H1 (cell line): Measurements from ENCODE around the gene AATK.

ENCODE experiments used
- CBX8 ChIP-seq: fragments of 300-800, 300-1000 bp; sonication (generic); IDR thresholded peaks from 2 replicates; pipeline ENCODE4 v1.7.1; 2016; ENCODE audit warnings: low read depth, low read length, borderline replicate concordance
- CEBPB ChIP-seq: IDR thresholded peaks from 2 replicates; pipeline ENCODE4 v1.6.1; 2012; ENCODE audit warnings: low read depth, low read length
- CHD2 ChIP-seq: IDR thresholded peaks from 2 replicates; pipeline ENCODE4 v1.6.1; 2012; ENCODE audit warnings: low read length, improper control_type of control experiment
- KDM1A ChIP-seq: fragments of 200-600, 300-600 bp; sonication (generic); IDR thresholded peaks from 2 replicates; pipeline ENCODE4 v1.7.1; 2016; ENCODE audit warnings: mild to moderate bottlenecking, low read length, borderline replicate concordance
- TF ChIP-seq, protein P1 (sequence below), 3 experiments: IDR thresholded peaks; 1 replicate in 2 of 3; 2 replicates in 1 of 3; pipeline versions ENCODE4 v1.5.1 to v1.6.1; 2011; ENCODE audit warnings: low read length in 3 of 3, mild to moderate bottlenecking in 3 of 3, inconsistent platforms in 2 of 3, low read depth in 1 of 3, moderate library complexity in 1 of 3; ENCODE audit not compliant: insufficient read depth in 1 of 3; ENCODE audit errors: control extremely low read depth in 1 of 3

GRCh38 chr17:81095383-81095762, 70.6 kb downstream of the AATK start:
- TF ChIP-seq CHD2 = no peak
- TF ChIP-seq, protein P1, sequence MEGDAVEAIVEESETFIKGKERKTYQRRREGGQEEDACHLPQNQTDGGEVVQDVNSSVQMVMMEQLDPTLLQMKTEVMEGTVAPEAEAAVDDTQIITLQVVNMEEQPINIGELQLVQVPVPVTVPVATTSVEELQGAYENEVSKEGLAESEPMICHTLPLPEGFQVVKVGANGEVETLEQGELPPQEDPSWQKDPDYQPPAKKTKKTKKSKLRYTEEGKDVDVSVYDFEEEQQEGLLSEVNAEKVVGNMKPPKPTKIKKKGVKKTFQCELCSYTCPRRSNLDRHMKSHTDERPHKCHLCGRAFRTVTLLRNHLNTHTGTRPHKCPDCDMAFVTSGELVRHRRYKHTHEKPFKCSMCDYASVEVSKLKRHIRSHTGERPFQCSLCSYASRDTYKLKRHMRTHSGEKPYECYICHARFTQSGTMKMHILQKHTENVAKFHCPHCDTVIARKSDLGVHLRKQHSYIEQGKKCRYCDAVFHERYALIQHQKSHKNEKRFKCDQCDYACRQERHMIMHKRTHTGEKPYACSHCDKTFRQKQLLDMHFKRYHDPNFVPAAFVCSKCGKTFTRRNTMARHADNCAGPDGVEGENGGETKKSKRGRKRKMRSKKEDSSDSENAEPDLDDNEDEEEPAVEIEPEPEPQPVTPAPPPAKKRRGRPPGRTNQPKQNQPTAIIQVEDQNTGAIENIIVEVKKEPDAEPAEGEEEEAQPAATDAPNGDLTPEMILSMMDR (IDR thresholded peaks at IDR 0.05; ENCODE audit: control extremely low read depth in 1 of 3, insufficient read depth in 1 of 3, low read depth in 1 of 3, low read length in 3 of 3) = no peak
- TF ChIP-seq CEBPB = no peak
- TF ChIP-seq KDM1A = no peak
- no peak for TF ChIP-seq CBX8
